Measurements from ENCODE around the gene KLHL22.

KLHL22 gene

DNA sequence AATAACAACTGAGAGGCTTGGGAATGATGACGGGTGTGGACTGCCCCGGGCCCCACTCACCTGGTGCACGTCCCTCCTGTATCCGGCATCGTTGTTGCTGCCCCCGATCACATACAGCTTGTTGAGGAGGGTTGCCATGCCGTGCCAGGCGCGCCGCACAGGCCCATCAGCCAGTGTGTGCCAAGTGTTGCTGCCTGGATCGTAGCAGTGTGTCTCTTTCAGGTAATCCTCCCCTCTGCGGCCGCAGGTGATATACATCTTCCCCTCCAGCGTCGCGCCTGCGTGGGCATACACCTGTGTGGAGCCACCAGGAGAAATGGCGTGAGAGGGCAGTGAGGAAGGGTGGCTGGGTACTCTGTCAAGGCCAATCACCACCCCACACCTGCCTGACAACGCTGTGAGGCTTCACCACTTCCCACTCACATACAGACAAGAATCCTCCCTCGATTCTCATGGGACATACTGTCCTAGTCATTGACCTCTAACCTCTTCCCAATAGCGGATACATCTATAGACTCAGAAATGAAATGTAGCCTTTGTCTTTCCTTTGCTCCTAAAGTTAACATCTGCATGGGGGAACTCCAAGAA is 49.1 kb downstream of the KLHL22 start:
- DNase-seq (ENCODE audit: low spot score) = no peak

DNA sequence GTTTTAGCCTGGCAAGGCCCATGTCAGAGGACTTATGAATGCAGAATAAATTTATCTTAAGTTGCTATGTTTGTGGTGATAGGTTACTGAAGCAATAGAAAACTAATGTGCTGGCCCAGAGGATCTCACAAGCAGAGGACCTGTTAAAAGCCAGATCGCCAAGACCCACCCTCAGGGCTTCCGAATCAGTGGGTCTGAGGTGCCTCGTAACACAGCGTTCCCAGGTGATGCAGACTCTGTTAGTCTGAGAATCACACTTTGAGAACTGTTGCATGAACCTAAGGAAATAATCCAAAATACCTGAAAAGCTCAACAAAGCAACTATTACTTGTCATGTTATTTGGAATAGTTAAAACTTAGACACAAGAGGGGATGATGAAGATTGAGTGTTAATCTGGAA is 51.3 kb downstream of the KLHL22 start:
- no peak for DNase-seq (ENCODE audit: low spot score)

DNA sequence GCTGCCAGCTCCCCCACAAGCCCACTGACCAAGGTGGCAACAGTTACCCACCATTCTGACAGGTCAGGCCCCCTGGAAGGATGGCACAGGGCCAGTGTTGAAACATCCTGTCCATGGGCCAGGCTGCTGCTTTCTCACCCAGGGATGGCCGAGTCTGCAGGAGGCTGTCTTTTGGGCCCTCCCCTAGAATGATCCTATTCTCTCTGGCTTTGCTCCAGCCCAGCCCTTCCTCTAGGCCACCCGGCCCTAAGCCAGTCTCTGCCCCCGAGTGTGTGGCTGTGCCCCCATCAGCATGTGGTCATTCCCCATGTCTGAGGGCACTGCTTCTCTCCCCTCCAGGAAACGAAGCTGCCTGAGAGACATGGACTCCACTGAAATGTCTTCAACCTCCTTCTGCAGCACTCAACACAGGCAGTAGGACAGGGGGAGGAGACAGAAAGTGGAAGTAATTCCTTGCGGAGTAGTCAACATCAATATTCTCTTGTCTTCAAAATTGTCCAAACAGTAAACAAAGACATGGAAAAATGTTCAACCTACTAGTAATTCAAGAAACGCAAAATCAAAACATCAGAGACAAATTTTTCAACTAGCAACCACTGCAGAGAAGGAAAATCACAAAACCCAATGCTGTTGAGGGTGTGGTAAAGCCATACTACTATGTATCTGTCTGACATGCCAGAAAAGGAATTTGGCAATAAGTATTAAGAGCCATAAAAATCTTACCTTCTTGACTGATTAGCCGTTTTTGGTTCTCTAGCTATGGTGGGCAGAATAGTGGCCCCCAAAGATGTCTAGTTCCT is 52.9 kb downstream of the KLHL22 start:
- no peak for DNase-seq (ENCODE audit: low spot score)

DNA sequence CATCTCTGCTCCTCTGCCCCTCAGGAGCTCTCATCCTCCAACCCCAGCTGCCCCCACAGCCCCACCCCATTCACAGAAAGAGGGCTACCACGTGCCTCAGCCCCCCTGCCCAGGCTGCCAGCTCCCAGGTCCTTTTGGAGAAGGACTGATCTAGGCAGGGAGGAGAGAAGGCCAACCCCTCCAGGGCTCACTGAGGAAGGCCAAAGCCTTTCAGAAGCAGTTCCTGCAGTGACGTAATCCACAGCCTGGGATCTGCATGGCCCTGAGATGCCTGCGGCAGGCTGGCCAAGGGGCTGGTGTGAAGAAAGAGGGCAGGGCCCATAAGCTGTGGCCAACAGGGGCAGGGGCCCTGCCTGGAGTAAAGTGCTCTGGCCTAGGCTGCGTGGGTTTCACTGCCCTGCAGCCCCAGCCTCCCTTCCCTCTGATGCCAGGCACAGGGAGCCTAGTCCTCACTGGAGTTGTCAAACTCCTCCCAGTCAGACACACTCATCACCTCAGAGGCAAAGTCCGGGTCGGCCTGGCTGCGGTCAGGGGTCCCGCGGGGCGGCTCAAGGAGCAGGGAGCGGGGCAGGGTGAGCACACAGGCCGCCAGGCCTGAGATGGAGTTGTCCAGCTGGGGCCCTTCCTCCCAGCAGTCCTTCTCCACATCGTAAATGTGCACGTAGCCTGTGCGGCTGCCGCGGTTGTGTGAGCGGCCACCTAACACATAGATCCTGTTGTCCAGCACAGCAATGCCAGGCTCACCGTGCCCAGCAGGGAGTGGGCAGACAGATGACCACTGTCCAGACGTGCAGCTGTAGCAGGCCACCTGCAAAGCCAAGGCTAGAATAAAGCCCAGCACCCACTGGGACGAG is 53.7 kb downstream of the KLHL22 start:
- no peak for DNase-seq (ENCODE audit: low spot score)

DNA sequence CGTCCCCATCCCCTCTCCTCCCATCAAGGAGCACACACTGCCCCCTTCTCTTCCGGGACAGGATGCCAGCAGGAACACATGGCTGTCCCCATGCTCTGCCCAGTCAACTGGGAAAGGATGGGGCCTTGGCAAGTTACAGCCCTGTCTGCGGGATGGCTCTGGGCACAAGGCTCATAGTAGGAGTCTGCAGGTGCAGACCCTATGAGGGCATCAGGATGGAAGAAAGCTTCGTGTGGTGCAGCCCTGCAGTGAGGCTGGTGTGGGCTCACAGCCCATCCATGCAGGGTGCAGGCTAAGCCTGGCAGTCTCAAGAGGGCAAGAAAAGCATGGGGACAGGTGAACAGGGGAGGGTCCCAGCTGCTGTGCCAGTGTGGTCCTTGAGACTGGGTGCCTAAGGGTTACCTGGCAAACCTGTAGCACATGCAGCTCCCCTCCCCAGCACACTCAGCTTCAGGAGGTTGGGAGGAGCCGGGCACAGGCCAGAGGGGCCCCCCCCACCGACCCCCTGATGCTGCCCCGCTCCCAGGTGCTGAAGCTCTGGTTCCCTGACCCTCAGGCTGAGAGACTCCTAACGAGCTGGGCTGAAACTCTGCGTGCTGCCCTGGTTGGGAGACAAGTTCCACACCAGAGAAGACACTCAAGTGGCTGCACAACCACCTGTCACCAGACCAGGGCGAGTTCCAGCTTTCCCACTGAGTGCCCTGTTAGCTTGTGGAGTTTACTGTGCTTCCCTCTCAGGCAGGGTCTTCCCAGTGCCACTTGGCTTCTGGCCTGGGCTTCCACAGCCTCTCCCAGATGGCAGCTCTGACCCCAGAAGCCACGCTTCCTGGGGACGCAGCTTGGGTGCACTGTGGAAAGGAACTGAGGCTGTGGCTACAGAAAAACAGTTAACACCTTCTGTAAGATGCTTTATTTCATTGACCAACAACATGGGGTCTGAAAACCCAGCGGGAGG is 54.7 kb downstream of the KLHL22 start:
- no peak for DNase-seq (ENCODE audit: low spot score)

DNA sequence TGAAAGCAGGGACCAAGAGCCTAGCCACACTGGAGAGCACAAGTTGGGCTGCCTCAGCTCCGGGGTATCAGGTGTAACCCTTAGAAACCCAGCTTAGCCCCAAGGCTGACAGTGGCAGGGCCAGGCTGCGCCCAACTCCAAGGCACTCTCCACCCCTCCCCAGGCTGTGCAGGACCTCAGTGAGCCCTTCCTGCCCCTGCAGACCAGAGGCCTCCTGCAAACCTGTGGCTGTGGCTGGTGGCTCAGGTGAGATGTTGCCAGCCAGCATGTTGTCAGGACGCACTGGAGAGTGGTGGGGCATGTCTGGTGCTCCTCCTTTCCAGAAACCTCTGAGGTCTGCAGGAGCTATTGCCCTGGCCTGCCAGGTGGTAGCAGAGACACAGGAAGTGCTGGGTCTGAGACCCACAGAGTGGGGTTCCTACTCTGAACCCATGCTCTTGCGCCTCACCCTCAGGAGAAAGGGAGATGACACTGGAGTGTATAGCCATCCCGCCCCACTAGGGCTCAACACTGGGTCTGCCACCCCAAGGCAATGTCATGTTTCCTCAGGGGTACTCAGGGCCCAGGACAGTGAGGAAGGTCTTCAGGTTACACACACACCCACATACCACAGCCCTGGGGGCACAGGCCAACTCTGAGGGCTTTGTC is 55.5 kb downstream of the KLHL22 start:
- no peak for DNase-seq (ENCODE audit: low spot score)

DNA sequence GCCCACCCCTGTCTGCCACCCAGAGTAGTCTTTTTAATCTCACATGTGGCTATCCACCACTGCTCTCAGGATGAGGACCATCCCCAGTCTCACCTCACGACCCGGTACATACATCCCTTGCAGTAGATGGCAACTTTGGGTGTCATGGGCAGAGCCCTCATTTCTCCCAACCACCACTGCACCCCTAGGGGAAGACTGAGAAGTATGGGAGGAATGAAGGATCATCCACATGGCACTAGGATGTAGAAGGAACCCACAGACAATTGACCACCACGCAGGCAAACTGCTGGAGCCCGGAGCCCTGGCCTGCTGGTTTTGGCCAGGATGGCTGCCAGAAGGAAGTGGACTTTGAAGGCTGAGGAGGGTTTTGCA is 56.1 kb downstream of the KLHL22 start:
- no peak for DNase-seq (ENCODE audit: low spot score)

DNA sequence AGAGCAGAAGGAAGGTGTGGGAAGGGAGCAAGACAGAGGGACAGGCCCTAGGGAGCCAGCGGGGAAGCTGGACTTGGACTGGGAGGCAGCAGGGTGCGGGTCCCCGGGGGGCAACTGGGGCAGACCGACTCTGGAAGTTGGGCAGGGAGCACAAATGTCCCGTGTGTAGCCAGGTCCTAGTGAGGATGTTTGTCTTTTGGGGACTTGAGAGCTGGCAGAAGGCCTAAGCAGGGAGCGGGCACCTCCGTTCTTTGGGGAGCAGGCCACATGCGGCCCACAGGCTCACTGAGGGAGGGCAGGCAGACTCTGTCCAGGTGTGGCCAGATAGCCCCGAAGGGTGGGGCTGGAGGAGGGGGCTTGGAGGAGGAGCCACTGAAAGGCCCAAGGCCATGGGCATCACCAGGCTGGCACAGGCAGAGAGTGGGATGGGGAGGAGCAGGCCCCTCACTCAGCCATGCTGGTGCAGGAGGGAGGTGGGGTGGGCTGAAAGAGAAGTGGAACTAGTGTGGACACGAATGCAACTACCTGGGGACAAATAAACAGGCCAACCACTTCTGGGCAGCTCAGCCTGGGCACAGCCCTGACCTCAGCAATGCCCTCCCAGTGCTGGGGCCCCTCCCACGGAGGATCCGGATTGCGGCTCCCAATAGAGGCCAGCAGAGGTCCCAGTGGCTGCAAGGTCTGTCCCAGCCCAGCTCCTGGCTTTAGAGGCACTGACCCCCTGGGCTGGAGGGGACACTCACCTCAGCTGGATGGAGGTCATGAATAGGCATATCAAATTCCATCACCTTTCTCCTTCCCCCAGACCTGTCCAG is 56.7 kb downstream of the KLHL22 start:
- DNase-seq (ENCODE audit: low spot score) = no peak

DNA sequence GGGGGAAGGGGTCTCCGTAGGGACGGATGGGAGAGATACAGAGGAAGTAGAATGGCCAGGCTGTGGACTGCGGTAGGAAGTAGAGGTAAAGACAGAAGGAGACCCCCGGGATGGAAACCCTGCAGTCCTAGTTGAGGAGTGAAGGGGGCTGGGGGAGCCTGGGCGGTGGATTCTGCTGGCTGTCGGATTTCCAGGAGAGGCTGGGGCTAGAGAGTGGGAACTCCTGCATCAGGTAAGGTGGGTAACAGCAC is 57.2 kb downstream of the KLHL22 start:
- DNase-seq (ENCODE audit: low spot score) = no peak

DNA sequence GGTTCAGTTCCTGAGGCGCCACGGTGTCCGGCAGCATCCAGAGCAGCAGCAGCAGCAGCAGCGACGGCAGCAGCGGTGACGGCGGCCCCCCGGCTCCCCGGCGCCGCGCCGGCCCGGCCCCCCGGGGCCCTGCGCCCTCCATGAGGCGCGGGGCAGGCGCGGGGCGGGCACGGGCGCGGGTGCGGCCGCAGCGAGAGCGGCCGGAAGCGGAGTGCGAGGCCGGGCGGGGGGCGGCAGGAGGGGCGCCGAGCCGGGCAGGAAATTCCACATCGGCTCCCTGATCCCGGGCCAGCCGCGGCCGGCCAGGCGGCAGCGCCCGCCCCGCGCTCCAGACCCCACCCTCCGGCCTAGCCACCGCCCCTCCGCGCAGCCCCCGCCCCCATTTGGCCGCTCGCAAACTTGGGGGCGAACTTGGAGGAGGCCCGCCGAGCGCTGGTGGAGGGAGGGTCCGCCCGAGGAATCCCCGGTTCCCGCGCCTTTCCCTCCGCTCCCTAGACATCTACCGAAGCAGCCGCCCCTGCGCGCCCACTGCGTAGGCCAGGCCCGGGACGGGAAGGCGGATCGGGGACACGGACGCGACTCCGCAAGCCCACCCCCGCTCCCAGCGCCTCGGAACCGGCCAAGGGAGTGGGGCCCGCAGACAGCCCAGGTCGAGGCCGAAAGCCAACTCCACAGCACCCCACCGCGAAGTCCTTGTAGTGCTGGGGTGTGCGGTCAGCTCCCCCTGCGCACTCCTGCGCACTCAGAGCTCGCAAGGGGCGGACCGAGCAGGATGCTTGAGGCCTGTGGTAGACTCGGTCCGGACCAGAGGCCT is 57.8 kb downstream of the KLHL22 start, which contains the start of gene SCARF2:
SCARF2 (minus strand) TSS at position 213 of the 814 bp plus-strand sequence; CDS start at position 142, 71 bp downstream.
- no peak for DNase-seq (ENCODE audit: low spot score)

DNA sequence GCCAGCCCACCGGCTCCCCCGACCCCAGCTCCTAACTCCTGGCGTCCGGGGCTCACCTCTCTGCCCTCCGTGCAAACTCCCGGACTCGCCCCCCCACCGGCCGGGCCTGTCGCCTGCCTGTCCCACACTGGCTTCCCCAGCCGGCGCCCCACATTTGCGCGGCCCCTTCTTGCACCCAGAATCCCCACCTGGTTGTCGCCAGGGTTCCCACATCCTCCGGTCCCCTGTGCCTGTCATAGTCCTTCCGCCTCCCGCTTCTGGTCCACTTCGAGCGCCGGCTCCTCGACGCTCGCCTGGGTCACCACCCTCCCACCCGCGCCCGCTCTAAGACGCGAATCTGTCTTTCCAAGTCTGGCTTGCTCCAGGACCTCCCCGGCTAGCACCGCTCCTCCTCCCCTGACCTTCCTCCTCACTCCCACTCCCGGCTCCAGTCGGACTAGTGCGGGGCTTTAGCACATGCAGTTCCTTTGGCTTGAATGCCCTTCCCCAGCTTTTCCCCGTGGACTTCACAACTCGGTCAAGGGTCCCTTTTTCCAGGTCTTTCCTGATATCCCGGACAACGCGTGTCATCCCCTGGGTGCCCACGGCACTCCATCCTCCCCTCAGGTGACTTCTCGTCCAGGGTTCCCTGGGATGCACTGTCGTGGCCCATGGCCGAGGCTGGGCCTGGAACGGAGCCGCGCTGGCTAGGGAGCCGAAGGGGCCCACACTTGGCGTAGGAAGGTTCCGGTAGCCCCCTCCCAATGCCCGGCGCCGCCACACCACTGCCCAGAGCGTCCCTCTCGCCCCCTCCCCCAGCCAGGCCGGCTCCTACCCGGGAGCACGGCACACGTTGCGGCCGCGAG is 58.6 kb downstream of the KLHL22 start:
- DNase-seq (ENCODE audit: low spot score) = no peak

DNA sequence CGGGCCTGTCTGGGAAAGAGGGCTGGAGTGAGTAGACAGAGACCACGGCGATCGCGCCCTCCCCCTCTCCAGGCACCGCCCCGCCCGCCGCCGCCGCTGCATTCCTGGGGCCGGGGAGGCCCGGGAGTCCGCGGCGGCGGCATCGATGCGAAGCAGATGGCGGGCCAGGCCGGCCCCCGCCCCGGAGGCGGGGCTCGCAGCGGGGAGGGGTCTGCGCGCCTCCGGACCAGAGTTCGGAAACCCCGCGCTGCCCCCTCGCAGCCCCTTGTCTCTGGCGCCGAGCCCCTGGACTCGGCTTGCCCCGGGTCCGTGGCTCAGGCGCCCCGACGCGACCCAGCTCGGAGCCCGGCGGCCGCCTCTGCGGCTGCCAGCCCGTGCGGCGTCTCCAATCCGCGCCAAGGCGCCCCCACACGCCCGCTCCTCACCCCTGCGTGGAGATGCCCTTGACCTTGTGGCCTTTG is 59.3 kb downstream of the KLHL22 start:
- DNase-seq (ENCODE audit: low spot score) = no peak

DNA sequence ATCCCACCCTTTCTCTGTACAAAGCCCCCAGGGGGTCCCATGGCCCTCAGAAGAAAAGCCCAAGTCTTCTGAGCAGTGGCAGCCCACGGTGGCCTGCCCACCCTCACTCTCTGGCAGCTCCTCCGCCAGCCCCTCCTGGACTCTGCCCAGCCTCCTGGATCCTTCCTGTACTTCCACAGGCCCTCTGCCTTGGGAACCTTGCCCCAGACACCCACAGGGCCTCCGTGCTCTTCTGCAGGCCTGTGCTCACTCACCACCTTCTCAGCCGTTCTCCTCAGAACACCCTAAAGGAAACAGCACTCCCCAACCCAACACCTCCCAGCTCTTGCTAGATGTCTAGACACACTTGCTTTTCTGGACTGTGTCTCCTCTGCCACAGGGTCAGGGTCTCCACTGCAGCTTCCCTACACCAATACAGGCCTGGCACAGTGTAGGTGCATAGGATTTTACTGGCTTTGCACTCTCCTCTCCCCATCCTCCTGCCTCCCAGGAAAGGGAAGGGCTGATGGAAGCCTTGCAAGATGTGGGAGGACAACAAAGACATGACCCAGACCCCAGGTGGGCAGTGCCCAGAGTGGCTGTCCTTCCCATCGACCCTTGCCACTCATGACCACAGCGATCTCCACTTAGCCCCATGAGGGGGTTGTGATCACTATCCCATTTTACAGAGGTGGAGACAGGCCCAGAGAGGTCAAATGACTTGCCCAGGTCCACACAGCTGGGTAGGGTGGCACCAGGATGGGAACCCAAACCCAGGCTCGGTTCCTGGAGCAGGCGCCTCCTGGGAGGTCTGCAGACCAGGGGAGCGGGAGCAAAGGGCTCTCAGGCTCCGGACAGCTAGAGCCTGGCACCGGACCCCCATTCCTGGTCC is 59.9 kb downstream of the KLHL22 start:
- DNase-seq (ENCODE audit: low spot score) = no peak

DNA sequence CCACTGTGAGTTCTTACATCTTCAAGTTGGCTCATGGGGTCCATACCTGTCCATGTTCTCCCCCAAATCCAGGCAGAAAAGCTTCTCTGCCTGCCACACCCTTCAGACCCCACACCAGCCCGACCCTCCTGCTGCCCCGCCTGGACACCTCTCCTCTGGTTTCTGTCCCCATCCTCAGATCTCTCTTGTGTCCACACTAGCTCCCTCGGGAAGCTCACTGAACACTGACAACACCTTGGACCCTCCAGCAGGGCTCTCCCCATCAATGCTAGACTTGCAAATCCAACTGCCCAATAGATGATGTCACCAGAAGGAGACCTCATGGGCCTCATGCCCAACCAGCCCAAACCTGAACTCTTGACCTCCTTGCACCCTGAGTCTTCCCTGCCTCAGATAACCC is 60.8 kb downstream of the KLHL22 start:
- no peak for DNase-seq (ENCODE audit: low spot score)

DNA sequence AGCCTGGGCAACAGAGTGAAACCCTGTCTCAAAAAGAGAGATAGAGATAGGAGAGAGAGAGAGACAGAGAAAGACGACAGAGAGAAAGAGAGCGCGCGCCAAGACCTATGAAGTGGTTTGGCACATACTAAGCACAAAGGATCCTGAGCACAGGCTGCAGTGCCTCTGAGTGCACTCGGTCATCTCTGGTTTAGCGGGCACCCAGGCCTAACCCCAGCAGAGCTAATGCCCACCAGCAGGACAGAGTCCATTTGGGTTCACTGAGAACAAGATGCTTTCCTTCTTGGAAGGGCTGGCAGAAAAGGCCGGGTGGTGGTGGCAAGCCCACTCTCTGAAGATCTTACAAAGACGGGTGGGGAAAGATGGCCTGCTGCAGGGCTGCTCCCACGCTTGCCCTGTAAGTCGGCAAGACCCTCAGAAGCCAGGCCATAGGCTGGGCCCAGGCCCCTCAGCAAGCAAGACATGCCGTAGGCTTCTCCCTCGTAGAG is 61.3 kb downstream of the KLHL22 start:
- no peak for DNase-seq (ENCODE audit: low spot score)

DNA sequence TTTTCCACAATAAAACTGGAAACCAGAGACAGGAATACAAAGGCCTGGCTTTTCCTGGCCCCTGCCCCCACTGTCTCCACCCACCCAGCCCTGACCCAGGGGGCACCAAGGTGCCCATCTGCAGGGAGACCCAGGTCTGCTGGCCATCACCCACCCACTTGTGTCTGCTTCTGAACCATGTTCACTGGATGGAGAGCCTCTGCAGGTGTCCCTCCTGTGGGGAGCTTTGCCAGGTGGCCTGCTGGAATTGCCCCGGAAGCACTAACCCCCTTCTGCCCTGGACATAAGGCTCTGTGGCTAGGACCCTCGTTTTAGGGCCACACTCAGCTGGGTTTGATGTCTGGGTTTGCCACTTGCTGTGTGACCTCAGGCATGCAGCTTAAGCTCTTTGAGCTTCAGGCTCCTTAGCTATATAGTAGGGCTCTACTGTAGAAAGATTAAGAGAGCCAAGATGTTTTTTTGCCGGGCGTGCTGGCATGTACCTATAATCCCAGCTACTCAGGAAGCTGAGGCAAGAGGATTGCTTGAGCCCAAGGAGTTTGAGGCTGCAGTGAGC is 61.8 kb downstream of the KLHL22 start:
- DNase-seq (ENCODE audit: low spot score) = no peak

DNA sequence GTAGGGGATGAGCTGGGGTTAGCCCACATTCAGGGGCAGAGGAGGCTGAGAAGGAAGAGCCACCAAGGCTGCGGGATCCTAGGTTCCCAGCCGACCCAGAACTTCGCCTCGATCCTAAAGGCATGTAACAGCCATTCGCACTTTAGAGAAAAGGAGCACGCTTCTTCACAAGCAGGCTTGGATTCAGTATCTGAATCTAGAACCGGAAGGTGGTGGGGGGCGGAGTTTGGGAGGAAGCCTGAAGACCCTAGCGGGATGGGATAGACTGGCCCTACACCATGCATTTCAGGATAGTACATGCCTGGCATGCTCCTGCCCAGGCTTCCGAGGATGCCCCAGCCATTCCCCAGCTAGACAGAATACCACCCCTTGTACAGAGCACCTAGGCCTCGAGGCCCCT is 62.4 kb downstream of the KLHL22 start:
- no peak for DNase-seq (ENCODE audit: low spot score)

Data from RKO (cell line).